HG03095 (cell line): Measurements from ENCODE around the gene AK8.

Experiments used
- ATAC-seq: cut with Tn5 transposase; IDR thresholded peaks from one replicate; pipeline ENCODE4 v1.9.1; 2021; ENCODE audit warnings: moderate library complexity; ENCODE audit not compliant: unreplicated experiment

The AK8 gene

GRCh38 chr9:132887181-132888120, 9.4 kb upstream of the AK8 start:
- ATAC-seq = no peak

GRCh38 chr9:132886334-132886725, 8.2 kb upstream of the AK8 start:
- ATAC-seq = no peak

GRCh38 chr9:132885720-132886333, 7.7 kb upstream of the AK8 start:
- no peak for ATAC-seq

GRCh38 chr9:132883349-132884294, 5.5 kb upstream of the AK8 start:
- ATAC-seq = no peak

GRCh38 chr9:132882616-132883015, 4.5 kb upstream of the AK8 start:
- ATAC-seq = no peak

GRCh38 chr9:132881826-132882225, 3.7 kb upstream of the AK8 start:
- ATAC-seq = no peak

GRCh38 chr9:132880324-132880661, 2.2 kb upstream of the AK8 start:
- ATAC-seq = no peak

GRCh38 chr9:132879457-132880323, 1.6 kb upstream of the AK8 start:
- no peak for ATAC-seq

GRCh38 chr9:132878695-132879456, 792 bp upstream of the AK8 start, which contains the start of gene SPACA9:
SPACA9 (plus strand) TSS chr9:132878898; CDS start chr9:132883948, 5,050 bp downstream.
- no peak for ATAC-seq

- ATAC-seq = no peak
These were observed 643 bp downstream of the AK8 start for GRCh38 chr9:132877458-132877823.

GRCh38 chr9:132876849-132877248, 1.2 kb downstream of the AK8 start:
- ATAC-seq = no peak

- ATAC-seq = no peak
These were observed 2.9 kb downstream of the AK8 start for GRCh38 chr9:132875159-132875558.

GRCh38 chr9:132873403-132873802, 4.7 kb downstream of the AK8 start:
- no peak for ATAC-seq

- no peak for ATAC-seq
These were observed 8.8 kb downstream of the AK8 start for GRCh38 chr9:132869266-132869665.

GRCh38 chr9:132866898-132867297, 11.2 kb downstream of the AK8 start:
- no peak for ATAC-seq

- ATAC-seq = no peak
These were observed 13.4 kb downstream of the AK8 start for GRCh38 chr9:132864691-132865090.

- ATAC-seq = no peak
These were observed 13.8 kb downstream of the AK8 start for GRCh38 chr9:132864277-132864676.

GRCh38 chr9:132863096-132863495, 15.0 kb downstream of the AK8 start:
- ATAC-seq = no peak

GRCh38 chr9:132862533-132862932, 15.6 kb downstream of the AK8 start:
- ATAC-seq = no peak

GRCh38 chr9:132861666-132862065, 16.4 kb downstream of the AK8 start:
- ATAC-seq = no peak
